PC-9 (cell line): ENCODE data around the gene THYN1. TPM values are rescaled to one million over a fixed set of nuclear protein-coding genes. Genes with fewer than 3 reads are reported as not detected.

Experiments
- BruUV-seq: library from RNA; stranded (reverse); fragments of 400-500 nt; replicated peaks from 2 replicates; lab custom pipeline; 2021; lab: Mats Ljungman, UMichigan
- CTCF ChIA-PET: fragments of 300-600 bp; sonication (Branson Sonifier 250); formaldehyde crosslinking; loops from one replicate; lab custom pipeline; 2022; ENCODE audit warnings: antibody characterized with exemption; lab: Charles Lee
- POLR2A ChIA-PET: fragments of 300-600 bp; sonication (Branson Sonifier 250); formaldehyde crosslinking; loops from one replicate; lab custom pipeline; 2022; ENCODE audit warnings: antibody characterized with exemption; ENCODE audit not compliant: unreplicated experiment; lab: Charles Lee
- DNase-seq, 2 experiments: peaks; one replicate each; pipeline versions ENCODE4 v3.0.0 to v3.0.0-alpha.2; 2015 to 2022; ENCODE audit warnings: mixed read lengths in 1 of 2
- H2AFZ ChIP-seq: fragments of 200-600 bp; sonication (generic); 2 replicates; pipeline ENCODE4 v1.8.1; 2017; ENCODE audit warnings: antibody characterized with exemption
- H3F3A ChIP-seq: fragments of 200-600 bp; sonication (generic); 2 replicates; pipeline ENCODE4 v1.8.1; 2017; ENCODE audit warnings: antibody characterized with exemption, mild to moderate bottlenecking, low read depth; ENCODE audit not compliant: insufficient read depth
- H3K27ac ChIP-seq: fragments of 200-600 bp; sonication (generic); 2 replicates; pipeline ENCODE4 v1.6.1; 2016; ENCODE audit warnings: mixed run types
- H3K27me3 ChIP-seq: fragments of 200-600 bp; sonication (generic); 2 replicates; pipeline ENCODE4 v1.6.1; 2016; ENCODE audit warnings: low read depth, mixed run types; ENCODE audit not compliant: insufficient read depth
- H3K36me3 ChIP-seq: fragments of 200-600 bp; sonication (generic); 2 replicates; pipeline ENCODE4 v1.6.1; 2016; ENCODE audit warnings: low read depth, mixed run types
- H3K4me1 ChIP-seq: fragments of 200-600 bp; sonication (generic); replicated peaks from 2 replicates; pipeline ENCODE4 v1.6.1; 2016; ENCODE audit warnings: mixed run types; ENCODE audit not compliant: insufficient read depth
- H3K4me2 ChIP-seq: fragments of 200-600 bp; sonication (generic); 2 replicates; pipeline ENCODE4 v1.6.1; 2017; ENCODE audit warnings: mixed run types
- H3K4me3 ChIP-seq: fragments of 200-600 bp; sonication (generic); 2 replicates; pipeline ENCODE4 v1.6.1; 2016; ENCODE audit warnings: mixed run types
- H3K79me2 ChIP-seq: fragments of 200-600 bp; sonication (generic); 2 replicates; pipeline ENCODE4 v1.6.1; 2017; ENCODE audit warnings: low read depth, mixed run types
- H3K9me2 ChIP-seq: fragments of 200-600 bp; sonication (generic); 2 replicates; pipeline ENCODE4 v1.8.1; 2017; ENCODE audit warnings: mild to moderate bottlenecking; ENCODE audit not compliant: insufficient read depth
- H3K9me3 ChIP-seq: fragments of 200-600 bp; sonication (generic); 2 replicates; pipeline ENCODE4 v1.8.1; 2016; ENCODE audit warnings: low read depth; ENCODE audit not compliant: insufficient read depth
- H4K20me1 ChIP-seq: fragments of 200-600 bp; sonication (generic); 2 replicates; pipeline ENCODE4 v1.8.1; 2017; ENCODE audit not compliant: insufficient read depth
- CTCF ChIP-seq: fragments of 200-600 bp; sonication (generic); conservative IDR thresholded peaks from 2 replicates; pipeline ENCODE4 v1.6.1; 2017; ENCODE audit warnings: mixed run types, antibody characterized with exemption, mild to moderate bottlenecking, moderate library complexity
- EZH2 ChIP-seq: fragments of 200-600 bp; sonication (generic); IDR thresholded peaks from 2 replicates; pipeline ENCODE4 v1.8.0; 2017; ENCODE audit warnings: antibody characterized with exemption, low read depth
- intact Hi-C: fragments of 100-400 bp; cut with micrococcal nuclease; formaldehyde crosslinking; loops from one replicate; pipeline ENCODE4 v1.10.0; 2022; ENCODE audit not compliant: unreplicated experiment
- total RNA-seq: library from RNA; stranded (reverse); gene quantifications from 2 replicates; pipeline ENCODE4 v1.2.3, GENCODE V29; 2021

THYN1 gene
- total RNA-seq, 1 experiment from 2014 or later: 29.8 TPM

GRCh38 chr11:134235399-134235798 lies 17.8 kb downstream of the THYN1 start:
- no peaks in the 10 kb centered on the region for H3K9me2 ChIP-seq
- no peaks in the 10 kb centered on the region for H3F3A ChIP-seq
- no peaks in the 10 kb centered on the region for H3K27me3 ChIP-seq
- H3K4me1 ChIP-seq: no peaks in the 10 kb centered on the region
- no peaks in the 10 kb centered on the region for H3K9me3 ChIP-seq
- H4K20me1 ChIP-seq: no peaks in the 10 kb centered on the region
- H3K79me2 ChIP-seq: no peaks in the 10 kb centered on the region
- no TSS peak for BruUV-seq
- H2AFZ ChIP-seq: no peak overlapping the region
- H3K36me3 ChIP-seq: no peaks in the 10 kb centered on the region
- H3K27ac ChIP-seq: no peak overlapping the region
- ChIA-PET POLR2A (no interaction called here), CTCF (no interaction called here)
- TF ChIP-seq CTCF: no peak
- no peak for TF ChIP-seq EZH2
- H3K4me3 ChIP-seq: no peak overlapping the region
- intact Hi-C loops: no loop called here
- no peak for DNase-seq
- no peak overlapping the region for H3K4me2 ChIP-seq

GRCh38 chr11:134233729-134234179 lies 19.4 kb downstream of the THYN1 start:
- no peak overlapping the region for H2AFZ ChIP-seq
- no peak overlapping the region for H3K4me2 ChIP-seq
- TF ChIP-seq CTCF (no peak), EZH2 (no peak)
- POLR2A ChIA-PET: no interaction called here
- no peaks in the 10 kb centered on the region for H3K79me2 ChIP-seq
- no peaks in the 10 kb centered on the region for H3K9me2 ChIP-seq
- H3K9me3 ChIP-seq: no peaks in the 10 kb centered on the region
- H3K4me3 ChIP-seq: no peak overlapping the region
- H3K4me1 ChIP-seq: no peaks in the 10 kb centered on the region
- H3K36me3 ChIP-seq: no peaks in the 10 kb centered on the region
- no peaks in the 10 kb centered on the region for H3K27me3 ChIP-seq
- H3K27ac ChIP-seq: no peak overlapping the region
- intact Hi-C loops: no loop called here
- no peaks in the 10 kb centered on the region for H3F3A ChIP-seq
- CTCF ChIA-PET: no interaction called here
- no TSS peak for BruUV-seq
- DNase-seq: no peak
- H4K20me1 ChIP-seq: no peaks in the 10 kb centered on the region

DNA sequence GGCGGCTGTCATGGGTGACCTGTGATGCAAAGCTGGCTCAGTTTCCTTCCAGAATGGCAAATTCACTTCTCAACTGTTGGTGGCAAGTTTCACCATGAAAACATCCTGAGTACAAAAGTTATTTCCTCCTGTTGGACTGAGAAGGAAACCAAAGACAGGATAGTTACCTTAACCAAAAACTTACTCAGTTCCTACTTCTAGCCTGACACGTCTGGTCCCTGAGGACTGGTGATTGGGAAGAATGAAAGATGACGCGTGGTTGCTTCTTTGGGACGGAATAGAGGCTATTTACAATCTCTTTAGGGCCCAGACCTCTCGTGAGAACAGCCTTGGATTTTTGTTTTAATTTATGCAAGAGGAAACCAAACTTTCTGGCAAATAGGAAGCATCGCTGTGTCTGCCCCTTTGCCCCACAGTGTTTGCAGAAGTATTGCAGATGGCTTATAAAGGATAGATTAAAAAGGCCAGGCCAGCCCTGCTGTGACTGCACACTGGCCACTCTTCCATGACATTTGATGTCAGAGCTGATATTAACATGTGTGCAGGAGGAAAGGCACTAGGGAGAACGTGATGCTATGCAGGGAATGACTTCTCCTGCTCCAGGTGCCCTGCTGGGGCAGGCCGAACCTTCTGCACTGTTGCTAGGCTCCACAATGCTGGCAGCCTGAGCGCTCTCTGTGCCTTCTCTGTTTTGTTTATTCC lies 21.0 kb downstream of the THYN1 start:
- H3K4me3 ChIP-seq: no peak overlapping the region
- H4K20me1 ChIP-seq: no peaks in the 10 kb centered on the region
- no peak overlapping the region for H3K4me2 ChIP-seq
- H3F3A ChIP-seq: no peaks in the 10 kb centered on the region
- peaks cover 9% of the 10 kb centered on the region; the same call in 1 of the 2 replicates for H3K79me2 ChIP-seq
- H3K9me2 ChIP-seq: no peaks in the 10 kb centered on the region
- CTCF ChIA-PET: no interaction called here
- no peaks in the 10 kb centered on the region for H3K9me3 ChIP-seq
- no peak overlapping the region for H2AFZ ChIP-seq
- DNase-seq: no peak
- no peaks in the 10 kb centered on the region for H3K36me3 ChIP-seq
- TF ChIP-seq CTCF (no peak), EZH2 (no peak)
- POLR2A ChIA-PET: no interaction called here
- intact Hi-C loops: no loop called here
- no peaks in the 10 kb centered on the region for H3K4me1 ChIP-seq
- no peak overlapping the region for H3K27ac ChIP-seq
- BruUV-seq: no TSS peak
- H3K27me3 ChIP-seq: no peaks in the 10 kb centered on the region
